ENCODE data around the gene PHF5A. TPM values are rescaled to one million over a fixed set of nuclear protein-coding genes. Genes with fewer than 3 reads are reported as not detected.

The PHF5A gene
- total and polyA plus RNA-seq, 2 of the 8 experiments (the other 6 are each of a cell fraction or from before 2014, with no cell fraction given) = 119 to 135 TPM

GRCh38 chr22:41498303-41498835 lies 29.9 kb upstream of the PHF5A start:
- Histone ChIP-seq H4K8ac (ENCODE audit: extremely low read depth, insufficient read depth, low read length) (no peak overlapping the region), H3K23ac (ENCODE audit: insufficient read length) (no peak overlapping the region), H2BK12ac (ENCODE audit: low read depth, low read length) (no peak overlapping the region), H3K79me2 (ENCODE audit: control insufficient read depth in 1 of 2, insufficient read depth in 2 of 2, low read length in 2 of 2) (peaks cover 0 to 18% of the 10 kb centered on the region in 2 experiments; a peak in 3 of 4 replicates), H3K56ac (replicated peaks; ENCODE audit: insufficient read length, low read depth, low read length) (no peak overlapping the region), H2AK5ac (ENCODE audit: low read depth, low read length) (no peak overlapping the region), H4K5ac (ENCODE audit: insufficient read length, low read depth, low read length) (no peak overlapping the region), H3K9ac (replicated peaks in 1 of 4; ENCODE audit: extremely low read depth in 1 of 4, low read depth in 3 of 4, low read length in 3 of 4) (no peak overlapping the region), H3K23me2 (ENCODE audit: low read depth, low read length) (no peaks in the 10 kb centered on the region), H3K36me3 (ENCODE audit: control insufficient read depth in 2 of 4, insufficient read depth in 4 of 4, low read length in 3 of 4) (peaks cover 0 to 11% (median 3%) of the 10 kb centered on the region in 4 experiments; a peak in 4 of 8 replicates), H3K4ac (replicated peaks; ENCODE audit: insufficient read length, low read depth, low read length) (no peak overlapping the region), H3K27me3 (replicated peaks in 1 of 4; ENCODE audit: control insufficient read depth in 3 of 4, extremely low read depth in 1 of 4, insufficient read depth in 3 of 4, low read length in 3 of 4) (no peaks in the 10 kb centered on the region), H2BK15ac (ENCODE audit: low read length) (no peak overlapping the region), H3K9me3 (ENCODE audit: insufficient read depth in 2 of 2, low read depth in 1 of 2, low read length in 1 of 2) (no peaks in the 10 kb centered on the region), H3K14ac (ENCODE audit: insufficient read length) (no peak overlapping the region), H4K20me1 (replicated peaks in 1 of 2; ENCODE audit: control insufficient read depth in 1 of 2, insufficient read depth in 2 of 2, low read length in 2 of 2) (peaks cover 2 to 14% of the 10 kb centered on the region in 2 experiments), H4K91ac (replicated peaks; ENCODE audit: insufficient read length, low read length) (no peak overlapping the region), H2BK5ac (ENCODE audit: low read depth, low read length) (no peak overlapping the region), H2BK20ac (ENCODE audit: low read length) (no peak overlapping the region), H3K79me1 (ENCODE audit: low read depth, low read length) (peaks cover 6% of the 10 kb centered on the region), H3K18ac (ENCODE audit: extremely low read depth, low read length) (no peak overlapping the region), H2AFZ (ENCODE audit: low read length) (no peak overlapping the region), H3K27ac (ENCODE audit: low read depth, low read length) (no peak overlapping the region), H3K4me1 (replicated peaks in 1 of 4; ENCODE audit: control insufficient read depth in 3 of 4, insufficient read depth in 4 of 4, low read length in 3 of 4) (no peaks in the 10 kb centered on the region), H3K4me2 (ENCODE audit: insufficient read depth in 1 of 2, low read depth in 2 of 2, low read length in 2 of 2) (no peak overlapping the region), H3K4me3 (ENCODE audit: extremely low read depth in 1 of 4, insufficient read depth in 2 of 4, low read depth in 3 of 4, low read length in 4 of 4) (no peak overlapping the region), H2BK120ac (replicated peaks; ENCODE audit: low read depth, low read length) (no peak overlapping the region)
- POLR2A ChIA-PET (ENCODE audit: partially characterized antibody) = interaction anchor here (0.8 to 4.6 kb wide), 8 partner anchors 12 to 52 kb away, joined by 3 to 26 read pairs (median 4); partner anchors contain the start of genes ACO2, PHF5A and TOB2
- 90% methylated on average over 6 of the region's 6 CpGs; no CpG with 5 or more reads in 1 of the 2 experiments for WGBS, 2 experiments (ENCODE audit: extremely low coverage in 1 of 2, insufficient coverage in 1 of 2, insufficient read length in 1 of 2, insufficient replicate concordance in 2 of 2, low coverage in 1 of 2, low lambda C conversion rate in 2 of 2, missing lambda C conversion rate in 1 of 2)
- FAIRE-seq (no peak), DNase-seq (ENCODE audit: low read depth in 1 of 2, low spot score in 2 of 2) (no peak)
- CTCF ChIA-PET (ENCODE audit: partially characterized antibody) = interaction anchor here (0.8 to 17.6 kb wide), 6 partner anchors 10 to 117 kb away, joined by 3 to 218 read pairs (median 5); partner anchors contain the start of gene TEF
- no peak for TF ChIP-seq CBX8 (IDR thresholded peaks at IDR 0.05; ENCODE audit: borderline replicate concordance, low read depth, low read length)
- TF ChIP-seq TEAD4 (IDR thresholded peaks at IDR 0.05; ENCODE audit: low read depth, low read length) = no peak
- TF ChIP-seq SIRT6 (IDR thresholded peaks at IDR 0.05; ENCODE audit: low read length) = no peak
- TF ChIP-seq HDAC2 (IDR thresholded peaks at IDR 0.05; ENCODE audit: borderline replicate concordance in 1 of 2, low read depth in 2 of 2, low read length in 2 of 2) = no peak
- no peak for TF ChIP-seq TBP (IDR thresholded peaks at IDR 0.05; ENCODE audit: low read depth, low read length)

Data from H1 (cell line).